ENCODE measurements around the gene CS.

DNA sequence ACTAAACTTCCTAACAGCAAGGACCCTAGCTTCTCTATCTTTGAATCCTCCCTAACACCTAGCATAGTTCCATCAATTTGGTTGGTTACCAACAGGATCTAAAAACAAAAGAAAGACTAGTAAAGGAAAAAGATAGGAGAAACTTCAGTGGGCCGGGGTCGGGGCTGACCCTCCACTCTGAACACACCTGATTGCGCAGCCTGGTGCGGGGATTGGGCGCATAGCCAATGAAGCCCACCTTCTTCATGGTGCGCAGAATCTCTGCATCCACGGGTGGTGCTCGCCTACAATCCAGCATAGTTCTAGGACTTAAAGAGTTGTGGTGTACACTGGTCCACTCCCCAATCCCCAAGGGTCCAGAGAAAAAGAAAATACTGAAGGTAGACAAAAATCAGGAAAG, 26.0 kb upstream of the CS start:
- TF ChIP-seq, protein P1, sequence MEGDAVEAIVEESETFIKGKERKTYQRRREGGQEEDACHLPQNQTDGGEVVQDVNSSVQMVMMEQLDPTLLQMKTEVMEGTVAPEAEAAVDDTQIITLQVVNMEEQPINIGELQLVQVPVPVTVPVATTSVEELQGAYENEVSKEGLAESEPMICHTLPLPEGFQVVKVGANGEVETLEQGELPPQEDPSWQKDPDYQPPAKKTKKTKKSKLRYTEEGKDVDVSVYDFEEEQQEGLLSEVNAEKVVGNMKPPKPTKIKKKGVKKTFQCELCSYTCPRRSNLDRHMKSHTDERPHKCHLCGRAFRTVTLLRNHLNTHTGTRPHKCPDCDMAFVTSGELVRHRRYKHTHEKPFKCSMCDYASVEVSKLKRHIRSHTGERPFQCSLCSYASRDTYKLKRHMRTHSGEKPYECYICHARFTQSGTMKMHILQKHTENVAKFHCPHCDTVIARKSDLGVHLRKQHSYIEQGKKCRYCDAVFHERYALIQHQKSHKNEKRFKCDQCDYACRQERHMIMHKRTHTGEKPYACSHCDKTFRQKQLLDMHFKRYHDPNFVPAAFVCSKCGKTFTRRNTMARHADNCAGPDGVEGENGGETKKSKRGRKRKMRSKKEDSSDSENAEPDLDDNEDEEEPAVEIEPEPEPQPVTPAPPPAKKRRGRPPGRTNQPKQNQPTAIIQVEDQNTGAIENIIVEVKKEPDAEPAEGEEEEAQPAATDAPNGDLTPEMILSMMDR (IDR thresholded peaks at IDR 0.05 in 4 of 5, conservative IDR thresholded peaks at IDR 0.05 in 1 of 5), result no peak
- no peak for TF ChIP-seq POLR2A (IDR thresholded peaks at IDR 0.05)

All from gastrocnemius medialis (tissue), 4 donors.